SH-SY5Y (cell line): Measurements from ENCODE around the gene DLGAP1.

ENCODE experiments used
- GATA2 ChIP-seq: IDR thresholded peaks from 2 replicates; pipeline ENCODE4 v1.6.1; 2011; ENCODE audit warnings: mild to moderate bottlenecking, low read depth, low read length
- GATA3 ChIP-seq: IDR thresholded peaks from 2 replicates; pipeline ENCODE4 v1.6.1; 2011; ENCODE audit warnings: low read depth, mild to moderate bottlenecking, low read length, moderate library complexity

DNA sequence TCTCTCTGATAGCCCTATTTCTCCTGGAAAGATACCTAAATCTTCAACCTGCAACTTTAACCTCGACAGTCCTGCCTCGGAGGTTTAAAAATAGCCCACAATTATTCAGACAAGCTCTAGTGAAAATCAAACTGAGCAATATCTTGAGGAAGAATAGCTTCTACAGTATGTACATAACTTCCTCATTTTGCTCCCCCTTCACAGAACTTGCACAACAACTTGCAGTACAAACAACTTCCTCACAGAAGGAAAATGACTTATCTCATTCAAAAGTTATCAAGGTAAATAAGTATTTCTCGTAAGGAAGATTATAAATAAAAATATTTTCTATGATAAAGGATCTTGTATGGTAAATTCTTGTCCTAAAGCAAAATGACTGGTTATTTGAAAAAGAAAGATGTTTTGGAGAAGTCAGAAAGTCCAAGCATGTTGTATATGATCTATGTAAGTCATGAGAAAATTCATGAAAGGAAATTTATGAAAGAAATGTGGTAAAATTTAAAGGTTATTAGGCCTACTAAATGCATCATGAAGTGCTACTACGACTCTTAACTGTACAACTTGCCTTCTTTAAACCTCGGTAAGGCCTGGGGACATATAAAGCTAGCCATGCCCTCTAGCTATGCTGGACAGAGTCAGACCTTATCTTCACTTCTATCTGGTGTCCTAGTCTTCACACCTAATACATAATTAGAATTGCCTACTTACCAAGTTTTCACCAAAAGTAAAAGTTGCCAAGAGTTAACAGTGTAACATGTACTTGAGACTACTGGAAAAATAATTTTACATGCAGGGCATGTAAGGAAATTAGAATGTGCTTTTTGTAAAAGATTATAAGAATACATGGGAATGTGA is 394.5 kb downstream of the DLGAP1 start:
- TF ChIP-seq GATA2 (no peak), GATA3 (no peak)
